GM12874 (cell line): Measurements from ENCODE around the gene PIPOX.

Source experiments
- TF ChIP-seq, protein P1 (sequence below): IDR thresholded peaks from 2 replicates; pipeline ENCODE4 v1.5.1; 2011; ENCODE audit warnings: low read depth, mild to moderate bottlenecking, control low read depth, low read length, moderate library complexity; ENCODE audit not compliant: insufficient read depth

PIPOX gene, protein sequence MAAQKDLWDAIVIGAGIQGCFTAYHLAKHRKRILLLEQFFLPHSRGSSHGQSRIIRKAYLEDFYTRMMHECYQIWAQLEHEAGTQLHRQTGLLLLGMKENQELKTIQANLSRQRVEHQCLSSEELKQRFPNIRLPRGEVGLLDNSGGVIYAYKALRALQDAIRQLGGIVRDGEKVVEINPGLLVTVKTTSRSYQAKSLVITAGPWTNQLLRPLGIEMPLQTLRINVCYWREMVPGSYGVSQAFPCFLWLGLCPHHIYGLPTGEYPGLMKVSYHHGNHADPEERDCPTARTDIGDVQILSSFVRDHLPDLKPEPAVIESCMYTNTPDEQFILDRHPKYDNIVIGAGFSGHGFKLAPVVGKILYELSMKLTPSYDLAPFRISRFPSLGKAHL

DNA sequence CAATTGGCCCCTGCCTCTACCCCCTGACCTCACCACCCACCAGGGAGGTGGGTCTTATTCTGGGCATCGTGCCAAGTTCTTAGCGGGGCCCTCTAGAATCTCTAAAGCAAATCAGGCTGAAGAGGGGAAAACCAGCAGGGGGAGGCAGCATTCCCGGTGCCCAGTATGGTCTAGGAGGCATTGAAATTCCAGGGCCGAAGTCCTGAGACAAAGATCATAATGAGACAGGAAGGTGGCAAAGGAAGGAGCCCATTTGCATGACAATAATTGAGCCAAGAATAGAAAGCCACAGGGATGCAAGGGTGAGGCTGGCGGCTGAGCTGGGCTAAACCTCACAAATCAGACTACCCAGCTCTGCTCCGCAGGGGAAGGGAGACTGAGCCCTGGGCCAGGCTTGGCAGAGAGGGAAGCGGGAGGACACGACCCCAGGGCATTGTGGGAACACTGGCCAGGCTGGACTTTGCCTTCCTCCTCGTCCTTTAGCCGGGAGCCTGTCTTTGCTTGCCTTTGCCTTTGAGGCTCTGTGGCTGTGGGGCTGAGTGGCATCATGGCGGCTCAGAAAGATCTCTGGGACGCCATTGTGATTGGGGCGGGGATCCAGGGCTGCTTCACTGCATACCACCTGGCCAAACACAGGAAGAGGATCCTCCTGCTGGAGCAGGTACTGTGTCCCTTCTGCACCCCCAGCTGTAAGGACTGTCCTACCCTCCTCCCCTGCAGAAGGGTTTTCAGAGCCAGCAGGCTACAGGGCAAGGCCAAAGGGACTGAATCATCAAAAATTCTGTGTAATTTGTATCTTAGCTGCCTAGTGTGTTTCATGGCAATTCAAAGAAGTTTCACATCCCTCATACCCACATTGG lies at the start of gene PIPOX:
TSS of gene PIPOX (plus strand) at position 463 of the 860 bp plus-strand sequence. CDS start at position 548, 85 bp downstream.
- TF ChIP-seq, protein P1, sequence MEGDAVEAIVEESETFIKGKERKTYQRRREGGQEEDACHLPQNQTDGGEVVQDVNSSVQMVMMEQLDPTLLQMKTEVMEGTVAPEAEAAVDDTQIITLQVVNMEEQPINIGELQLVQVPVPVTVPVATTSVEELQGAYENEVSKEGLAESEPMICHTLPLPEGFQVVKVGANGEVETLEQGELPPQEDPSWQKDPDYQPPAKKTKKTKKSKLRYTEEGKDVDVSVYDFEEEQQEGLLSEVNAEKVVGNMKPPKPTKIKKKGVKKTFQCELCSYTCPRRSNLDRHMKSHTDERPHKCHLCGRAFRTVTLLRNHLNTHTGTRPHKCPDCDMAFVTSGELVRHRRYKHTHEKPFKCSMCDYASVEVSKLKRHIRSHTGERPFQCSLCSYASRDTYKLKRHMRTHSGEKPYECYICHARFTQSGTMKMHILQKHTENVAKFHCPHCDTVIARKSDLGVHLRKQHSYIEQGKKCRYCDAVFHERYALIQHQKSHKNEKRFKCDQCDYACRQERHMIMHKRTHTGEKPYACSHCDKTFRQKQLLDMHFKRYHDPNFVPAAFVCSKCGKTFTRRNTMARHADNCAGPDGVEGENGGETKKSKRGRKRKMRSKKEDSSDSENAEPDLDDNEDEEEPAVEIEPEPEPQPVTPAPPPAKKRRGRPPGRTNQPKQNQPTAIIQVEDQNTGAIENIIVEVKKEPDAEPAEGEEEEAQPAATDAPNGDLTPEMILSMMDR: no peak

DNA sequence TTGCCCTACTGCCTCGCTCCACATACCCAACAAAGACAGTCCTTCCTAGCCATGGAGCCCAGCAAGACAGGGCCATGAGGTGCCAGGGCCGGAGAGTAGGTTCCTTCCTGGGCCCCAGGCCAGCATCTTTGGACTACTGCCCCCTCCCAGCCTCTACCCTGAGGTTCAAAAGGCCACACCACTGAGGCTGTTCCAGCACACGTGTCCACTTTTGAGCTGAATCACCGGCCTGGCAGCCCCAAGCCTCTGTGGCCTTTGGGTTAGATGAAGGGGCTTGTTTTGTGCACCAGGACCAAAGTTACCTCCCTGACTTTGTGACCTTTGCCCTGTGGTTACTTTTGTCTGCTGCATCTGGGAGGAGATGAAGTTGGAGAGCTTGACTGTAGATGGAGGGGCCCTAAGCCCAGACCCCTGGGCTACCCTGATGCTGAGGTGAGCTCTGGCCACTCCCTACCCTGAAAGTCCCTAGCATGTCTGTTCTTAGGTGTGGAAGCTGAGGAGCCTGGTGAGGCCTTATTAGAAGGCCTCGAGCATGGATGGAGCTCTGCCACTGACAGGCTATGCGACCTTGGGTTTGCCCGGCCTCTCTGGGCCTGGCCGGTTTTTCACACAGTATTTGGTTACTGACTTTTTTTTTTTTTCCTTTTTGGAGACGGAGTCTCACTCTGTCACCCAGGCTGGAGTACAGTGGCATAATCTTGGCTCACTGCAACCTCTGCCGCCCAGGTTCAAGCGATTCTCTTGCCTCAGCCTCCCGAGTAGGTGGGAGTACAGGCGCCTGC lies 49.1 kb upstream of the PIPOX start:
- TF ChIP-seq, protein P1: no peak

DNA sequence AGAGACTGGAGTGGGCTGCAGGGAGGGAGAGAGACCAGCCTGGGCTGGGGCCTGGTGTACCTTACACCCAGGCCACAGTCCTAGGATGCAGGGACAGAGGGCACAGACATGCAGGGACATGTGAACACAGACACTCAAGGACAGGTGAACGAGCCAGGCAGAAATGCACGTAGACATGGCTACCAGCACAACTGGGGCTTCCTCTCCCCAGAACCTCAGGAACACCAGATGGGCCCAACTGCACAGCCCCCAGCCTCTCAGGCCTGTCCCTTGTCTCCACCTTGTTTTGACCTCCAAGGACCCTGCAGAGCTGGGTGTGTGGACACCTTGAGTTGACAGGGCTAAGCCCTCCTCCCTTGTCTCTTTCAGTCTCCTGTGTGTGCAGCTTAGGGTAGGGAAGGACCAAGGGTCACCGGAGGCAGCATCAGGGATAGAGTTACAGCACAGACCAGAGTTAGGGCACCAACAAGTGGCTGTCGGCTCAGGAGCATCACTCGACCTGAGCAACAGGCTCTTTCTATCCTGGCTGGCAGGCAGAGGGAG lies 46.3 kb upstream of the PIPOX start:
- TF ChIP-seq, protein P1: no peak

DNA sequence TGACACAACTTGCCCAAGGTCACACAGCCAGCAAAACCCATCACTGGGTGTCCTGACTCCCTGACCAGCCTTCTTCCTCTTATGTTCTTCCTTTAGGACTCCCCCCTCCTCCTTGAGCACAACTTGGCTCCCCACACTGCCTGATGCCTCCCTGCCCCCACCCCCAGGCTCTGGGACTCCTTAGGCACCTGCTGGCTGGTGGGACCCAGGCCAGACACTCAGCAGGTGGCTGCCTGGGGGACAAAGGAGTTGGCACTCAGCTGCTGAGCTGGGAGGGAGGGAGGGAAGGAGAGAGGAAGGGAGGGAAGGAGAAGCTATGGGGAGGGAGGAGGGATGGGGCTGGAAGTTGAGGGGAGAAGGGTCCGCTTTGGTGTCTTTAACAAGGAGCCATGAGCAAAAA lies 45.1 kb upstream of the PIPOX start:
- TF ChIP-seq, protein P1: no peak

DNA sequence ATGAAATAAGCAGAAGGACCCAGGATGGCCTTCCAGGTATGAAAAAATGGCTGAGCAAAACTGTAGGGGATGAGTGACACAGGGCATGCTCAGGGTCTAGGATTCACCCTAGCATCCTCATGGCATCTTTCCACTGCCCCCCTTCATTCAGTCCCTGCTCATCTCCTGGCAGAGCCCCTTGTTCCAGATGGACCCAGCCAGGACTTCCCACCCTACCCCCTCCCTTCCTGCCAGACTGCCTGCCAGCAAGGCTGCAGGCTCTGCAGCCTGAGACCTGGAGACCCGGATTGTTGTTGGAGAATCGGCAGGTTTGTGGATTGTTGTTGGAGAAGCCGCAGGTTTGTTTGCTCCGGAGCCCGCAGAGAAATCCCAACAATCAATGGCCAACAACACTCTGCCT lies 43.7 kb upstream of the PIPOX start:
- TF ChIP-seq, protein P1: no peak

DNA sequence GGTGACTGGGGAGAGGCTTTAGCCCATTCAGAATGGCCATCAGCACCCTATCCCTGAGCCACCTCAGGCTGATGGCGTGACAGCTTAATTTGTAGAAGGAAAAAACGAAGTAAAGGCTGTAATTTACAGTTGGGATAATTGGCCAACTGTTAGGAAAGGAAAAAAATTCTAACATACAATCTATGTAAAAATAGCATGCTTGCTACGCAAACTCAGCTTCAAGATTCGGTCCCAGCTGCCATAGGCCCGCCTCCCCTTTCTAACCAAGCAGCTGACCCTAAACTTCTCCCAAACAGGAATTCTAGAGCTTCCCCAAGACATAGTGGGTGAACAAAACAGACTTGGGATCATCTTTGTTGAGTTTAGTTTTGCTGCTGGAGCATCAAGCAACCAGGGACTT lies 42.0 kb upstream of the PIPOX start:
- TF ChIP-seq, protein P1: no peak
